HG02884 (cell line): Measurements from ENCODE around the gene SELENOK.

ENCODE experiments used
- ATAC-seq: cut with Tn5 transposase; IDR thresholded peaks from one replicate; pipeline ENCODE4 v1.9.1; 2021; ENCODE audit warnings: mild to moderate bottlenecking, moderate library complexity; ENCODE audit not compliant: unreplicated experiment

Gene SELENOK

DNA sequence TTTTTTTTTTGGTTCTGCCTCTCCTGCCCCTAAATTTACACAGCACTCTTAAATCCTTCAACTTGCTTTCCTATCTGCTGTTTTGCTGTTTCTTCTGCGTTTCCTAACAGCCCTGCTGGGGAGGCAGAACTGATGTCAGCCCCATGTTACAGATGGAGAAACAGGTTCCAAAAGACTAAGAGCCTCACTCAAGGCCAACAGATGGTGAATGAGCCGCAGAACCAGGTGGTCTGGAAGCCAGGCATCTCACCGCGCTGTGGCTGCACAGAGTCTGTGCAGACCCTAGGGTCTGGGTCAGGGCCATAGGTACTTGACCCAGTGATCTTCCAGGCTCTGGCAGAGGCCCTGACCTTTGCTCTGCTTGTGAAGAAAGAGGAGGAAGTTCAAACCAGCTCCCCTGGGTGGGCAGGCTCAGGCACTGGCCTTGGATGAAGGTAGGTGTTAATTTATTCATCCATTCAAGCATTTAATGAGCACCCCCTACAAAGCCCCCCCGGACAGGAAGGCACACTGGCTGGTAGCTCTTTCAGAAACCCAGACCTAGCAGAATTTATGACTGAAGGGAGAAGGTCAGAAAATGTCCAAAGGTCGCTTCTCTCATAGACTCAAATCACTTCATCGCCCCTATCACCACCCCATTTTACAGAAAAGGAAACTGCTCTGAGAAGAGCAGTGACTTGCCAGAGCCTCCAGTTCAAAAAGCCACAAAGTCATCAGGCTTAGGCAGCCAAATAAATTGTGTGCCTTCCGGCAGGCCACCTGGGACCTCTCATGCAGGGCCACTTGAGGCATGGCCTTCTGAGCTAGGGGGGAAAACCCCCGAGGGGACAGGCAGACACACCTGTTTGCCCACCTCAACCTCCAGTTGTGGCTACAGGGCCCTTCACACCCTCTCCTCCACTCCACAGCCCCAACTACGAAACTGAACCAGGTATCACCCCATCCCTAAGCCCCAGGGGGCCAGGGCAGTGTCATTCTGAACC, 48.2 kb downstream of the SELENOK start:
- ATAC-seq: no peak

GRCh38 chr3:53842436-53843194, 49.0 kb downstream of the SELENOK start:
- no peak for ATAC-seq

DNA sequence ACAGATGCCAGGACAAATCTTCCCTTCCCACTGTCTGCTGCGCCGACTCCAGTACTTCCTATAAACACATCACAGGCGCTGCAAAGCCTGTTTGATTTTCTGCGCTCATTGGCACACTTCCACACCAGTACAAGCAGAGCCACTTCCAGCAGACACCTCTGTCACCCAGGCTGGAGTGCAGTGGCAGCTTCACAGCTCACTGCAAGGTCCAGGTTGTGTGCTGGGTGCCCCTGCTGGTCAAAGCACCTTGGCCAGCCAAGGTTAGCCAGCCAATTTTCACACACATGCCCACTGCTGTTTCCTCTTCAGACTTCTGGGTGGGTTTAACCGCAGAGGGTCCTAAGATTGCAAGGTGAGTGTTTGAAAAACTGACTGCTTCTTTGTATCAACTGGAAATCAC, 50.4 kb downstream of the SELENOK start:
- ATAC-seq: no peak

GRCh38 chr3:53837331-53837730, 54.3 kb downstream of the SELENOK start:
- ATAC-seq: no peak

GRCh38 chr3:53836084-53836872, 55.4 kb downstream of the SELENOK start:
- no peak for ATAC-seq

DNA sequence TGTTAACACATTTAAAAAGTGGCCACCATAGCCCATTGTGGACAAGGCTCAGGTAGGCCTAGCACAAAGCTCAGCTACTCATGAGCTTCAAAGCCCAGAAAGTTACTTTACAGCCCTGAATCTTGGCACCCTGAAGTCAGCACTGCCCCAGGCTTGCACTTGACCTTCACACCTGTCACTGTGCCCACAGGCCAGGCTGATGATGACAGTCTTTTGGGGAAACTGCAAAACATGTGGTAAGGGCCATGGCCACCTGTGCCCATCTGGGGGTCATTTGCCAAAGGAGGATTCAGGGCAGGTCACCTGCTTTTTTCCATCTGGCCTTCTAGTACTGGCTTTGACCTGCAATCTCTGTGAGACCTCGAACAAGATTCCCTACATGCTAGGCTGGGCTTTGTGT, 56.4 kb downstream of the SELENOK start:
- no peak for ATAC-seq

- no peak for ATAC-seq
Observed at GRCh38 chr3:53834429-53835095, 57.1 kb downstream of the SELENOK start.
